Eye (tissue), 1 donor: ENCODE results near the gene PSMB11.
A peak's percentile ranks its signal among the peaks of the same experiment; 100 is the strongest.
"Not testable (repeated sequence)": the region's sequence is repeated elsewhere in the genome, so short reads cannot be mapped to it uniquely, and the experiment has no call there.

Experiments
- DNase-seq: peaks from one replicate; pipeline ENCODE4 v3.0.0-alpha.2; 2015

Gene PSMB11

DNA sequence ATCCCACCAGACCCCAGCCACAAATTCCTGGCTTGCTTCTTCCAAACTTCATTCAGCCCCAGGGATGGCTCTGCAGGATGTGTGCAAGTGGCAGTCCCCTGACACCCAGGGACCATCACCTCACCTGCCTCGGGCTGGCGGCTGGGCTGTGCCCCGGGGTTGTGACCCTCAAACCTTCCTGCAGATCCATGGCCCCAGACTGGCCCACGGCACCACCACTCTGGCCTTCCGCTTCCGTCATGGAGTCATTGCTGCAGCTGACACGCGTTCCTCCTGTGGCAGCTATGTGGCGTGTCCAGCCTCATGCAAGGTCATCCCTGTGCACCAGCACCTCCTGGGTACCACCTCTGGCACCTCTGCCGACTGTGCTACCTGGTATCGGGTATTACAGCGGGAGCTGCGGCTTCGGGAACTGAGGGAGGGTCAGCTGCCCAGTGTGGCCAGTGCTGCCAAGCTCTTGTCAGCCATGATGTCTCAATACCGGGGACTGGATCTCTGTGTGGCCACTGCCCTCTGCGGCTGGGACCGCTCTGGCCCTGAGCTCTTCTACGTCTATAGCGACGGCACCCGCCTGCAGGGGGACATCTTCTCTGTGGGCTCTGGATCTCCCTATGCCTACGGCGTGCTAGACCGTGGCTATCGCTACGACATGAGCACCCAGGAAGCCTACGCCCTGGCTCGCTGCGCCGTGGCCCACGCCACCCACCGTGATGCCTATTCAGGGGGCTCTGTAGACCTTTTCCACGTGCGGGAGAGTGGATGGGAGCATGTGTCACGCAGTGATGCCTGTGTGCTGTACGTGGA lies at the start of gene PSMB11:
Gene PSMB11 (plus strand): TSS at position 51 of the 804 bp plus-strand sequence. CDS start 14 bp downstream, at position 65.
- no peak for DNase-seq

- DNase-seq: no peak
Measured at GRCh38 chr14:22993517-22993916, 48.5 kb upstream of the PSMB11 start.

DNA sequence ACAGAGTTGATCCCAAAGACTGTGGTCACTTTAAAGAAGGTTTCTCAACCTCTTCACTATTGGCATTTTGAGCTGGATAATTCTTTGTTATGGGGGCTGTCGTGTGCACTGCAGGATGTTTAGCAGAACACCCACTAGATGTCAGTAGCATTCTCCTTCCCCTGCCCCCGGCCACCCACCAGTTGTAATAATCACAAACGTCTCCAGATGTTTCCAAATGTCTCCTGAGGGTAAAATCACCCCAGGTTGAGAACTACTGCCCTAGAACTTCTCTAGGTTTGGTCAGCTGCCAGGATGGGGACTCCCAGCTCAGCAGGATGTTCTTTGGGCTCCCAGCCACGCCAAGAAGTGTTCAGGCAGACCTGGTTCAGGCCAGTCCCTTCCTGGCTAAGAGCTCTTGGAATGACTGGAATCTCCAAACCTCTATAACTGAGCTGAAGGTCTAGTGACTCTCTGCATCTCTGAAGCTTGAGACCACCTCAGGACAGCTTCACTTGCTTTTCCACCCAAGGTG lies 47.2 kb upstream of the PSMB11 start:
- peak; percentile 74 for DNase-seq

DNA sequence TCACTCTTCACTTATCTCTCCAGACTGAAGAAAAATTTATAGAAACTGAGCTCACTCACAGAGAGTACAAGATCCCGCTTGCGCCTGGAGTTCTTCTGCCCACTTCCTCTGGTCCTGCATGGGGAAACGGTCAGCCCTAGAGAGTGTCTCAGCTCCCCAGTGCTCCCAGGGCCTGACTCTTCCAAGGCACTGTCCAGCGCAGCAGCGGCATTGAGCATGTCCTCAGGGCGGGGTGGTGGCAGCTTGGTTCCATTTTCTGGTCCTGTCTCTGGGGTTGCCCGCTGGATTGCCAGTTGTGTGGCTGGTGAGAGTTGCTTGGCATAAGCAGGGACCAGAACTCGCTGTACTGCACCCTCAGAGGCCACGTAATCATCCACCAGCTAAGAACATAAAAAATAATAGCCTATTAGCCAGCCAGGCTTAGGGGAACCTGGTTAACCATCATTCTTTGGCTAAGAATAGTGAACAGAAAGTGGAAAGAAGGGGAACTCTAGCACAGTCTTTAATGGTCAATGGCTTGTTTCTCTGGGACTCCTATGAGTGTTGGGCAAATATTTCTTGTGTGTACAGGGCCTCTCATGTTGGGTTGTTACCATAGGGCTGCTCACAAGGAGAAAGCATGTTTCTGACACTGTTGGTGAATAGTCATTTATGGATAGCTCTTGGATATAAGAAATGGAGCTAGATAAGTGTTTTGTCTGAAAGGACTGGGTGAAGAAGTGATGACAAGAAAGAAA lies 46.0 kb upstream of the PSMB11 start:
- DNase-seq: no peak

GRCh38 chr14:22996768-22997654 lies 45.0 kb upstream of the PSMB11 start:
- no peak for DNase-seq

GRCh38 chr14:22997676-22998323 lies 44.2 kb upstream of the PSMB11 start:
- DNase-seq: peak; percentile 51

DNA sequence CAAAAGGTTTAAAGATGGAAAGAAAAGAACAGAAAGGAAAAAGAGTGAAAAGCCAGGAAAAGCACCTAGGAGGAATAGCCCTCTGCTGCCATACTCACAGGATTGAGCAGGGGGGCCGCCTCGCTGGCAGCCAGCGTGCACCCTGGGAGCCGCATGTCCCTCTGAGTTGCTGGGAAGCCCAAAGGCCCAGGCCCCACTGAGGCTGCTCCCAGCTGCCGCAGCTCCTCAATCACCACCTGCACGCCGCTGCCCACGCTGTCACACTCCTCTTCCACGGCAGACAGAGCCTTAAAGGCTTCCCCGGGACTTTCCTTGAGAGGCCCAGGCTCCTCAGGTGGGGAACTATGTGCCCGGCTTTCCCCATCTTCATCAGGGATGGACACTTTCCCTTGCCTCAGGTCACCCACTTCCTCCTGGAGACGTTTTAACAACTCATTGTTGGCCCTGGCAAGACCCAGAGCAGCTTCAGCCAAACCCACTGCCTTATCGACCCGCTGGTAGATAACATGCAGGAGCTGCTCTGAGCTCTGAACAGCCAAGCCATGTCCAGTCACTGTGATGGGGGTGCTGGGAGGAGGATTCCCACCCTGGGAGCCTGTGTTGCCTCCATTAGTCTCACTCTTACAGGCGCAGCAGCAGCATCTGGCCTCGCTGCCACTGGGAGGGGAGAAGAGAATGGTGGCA lies 43.5 kb upstream of the PSMB11 start:
- no peak for DNase-seq

DNA sequence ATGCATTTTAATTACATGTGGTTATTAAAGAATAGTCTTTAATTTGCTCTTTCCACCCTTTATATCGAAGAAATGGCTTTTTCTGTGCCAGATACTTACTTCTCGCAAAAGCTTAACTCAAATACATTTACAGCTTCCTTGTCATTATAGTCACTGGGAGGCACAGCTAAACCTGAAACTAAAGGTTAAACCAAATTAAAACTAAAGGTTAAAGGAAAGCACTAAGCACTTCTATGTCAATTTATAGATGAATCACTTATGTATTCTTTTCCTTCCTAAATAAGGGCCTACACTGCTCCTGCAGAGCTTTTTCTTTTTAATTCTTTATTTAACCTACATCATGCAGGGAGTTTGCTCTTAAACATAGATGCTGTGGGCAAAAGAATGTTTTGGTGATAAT lies 41.2 kb upstream of the PSMB11 start:
- DNase-seq: no peak

- DNase-seq: no peak
Measured at GRCh38 chr14:23002592-23002991, 39.4 kb upstream of the PSMB11 start.

- DNase-seq: not testable (repeated sequence)
Measured at GRCh38 chr14:23004274-23004673, 37.7 kb upstream of the PSMB11 start.

DNA sequence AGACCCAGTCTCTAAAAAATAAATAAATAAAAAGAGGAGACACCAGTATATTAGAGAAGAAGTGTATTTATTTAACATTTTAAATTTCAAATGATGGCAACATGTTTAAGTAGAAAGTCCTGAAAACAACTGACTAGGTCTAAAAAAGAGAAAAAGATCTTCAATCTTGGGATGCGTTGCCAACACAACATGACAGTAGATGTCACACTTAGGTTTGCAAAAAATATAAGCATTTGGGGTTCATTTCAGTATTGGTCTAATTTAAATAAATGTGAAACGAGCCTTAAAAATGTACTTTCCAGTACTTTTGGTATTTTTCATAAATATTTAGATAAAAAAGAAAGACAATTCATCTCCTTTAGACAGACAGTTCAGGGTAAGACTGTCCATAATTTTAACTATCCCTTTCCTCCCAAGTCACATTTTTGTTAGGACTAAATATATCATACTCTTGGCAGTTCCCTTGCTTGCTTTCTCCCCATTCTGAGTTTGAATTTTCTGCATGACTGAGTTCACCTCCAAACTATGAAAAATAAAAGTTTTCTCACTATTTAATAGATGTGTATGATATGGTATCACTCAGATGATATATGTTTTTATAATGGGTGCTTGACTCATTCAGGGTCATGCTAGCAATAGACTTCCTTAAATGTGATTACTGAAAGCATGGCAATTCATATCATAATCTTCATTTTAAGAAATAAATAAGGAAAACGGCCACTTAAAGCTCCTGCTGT lies 36.4 kb upstream of the PSMB11 start:
- no peak for DNase-seq

DNA sequence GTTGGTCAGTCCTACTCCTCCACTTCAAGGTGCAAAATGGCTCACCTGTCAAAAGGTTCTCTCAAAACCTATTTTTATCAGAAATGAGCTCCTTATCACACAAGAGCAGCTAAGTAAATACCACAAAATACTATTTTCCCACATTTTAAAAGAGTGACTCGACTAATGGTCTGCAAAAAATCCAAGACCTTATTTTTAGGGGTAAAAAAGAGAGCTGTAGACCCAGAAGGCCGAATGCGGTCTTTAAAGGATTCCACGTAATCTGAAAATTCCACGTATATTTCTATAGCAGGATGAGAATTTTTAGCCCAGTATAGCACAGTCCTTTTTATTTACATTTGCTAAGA lies 35.9 kb upstream of the PSMB11 start:
- no peak for DNase-seq

- peak; percentile 99 for DNase-seq
Measured at GRCh38 chr14:23006544-23007419, 35.2 kb upstream of the PSMB11 start.

GRCh38 chr14:23008831-23009230 lies 33.2 kb upstream of the PSMB11 start:
- peak; percentile 18 for DNase-seq

DNA sequence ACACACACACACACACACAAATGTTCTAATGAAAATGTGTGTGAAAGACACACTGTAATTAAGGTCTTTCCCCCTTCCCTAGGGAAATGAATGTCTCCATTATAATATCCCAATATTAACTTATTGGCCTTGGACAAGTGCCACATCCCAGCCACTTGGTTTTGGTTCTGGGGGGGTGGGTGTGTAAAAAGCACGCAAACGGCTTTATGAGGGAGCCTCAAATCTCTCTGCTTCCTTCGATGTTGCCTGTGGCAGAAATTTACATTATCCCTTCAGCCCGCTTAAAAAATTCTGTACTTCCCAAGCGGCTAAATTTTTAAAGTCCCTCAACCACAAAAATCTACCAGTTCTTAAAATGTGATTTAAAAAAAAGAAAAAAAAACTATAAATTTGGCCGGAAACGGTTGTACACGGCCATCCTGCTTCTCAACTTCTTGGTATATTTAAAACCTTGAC lies 32.5 kb upstream of the PSMB11 start:
- DNase-seq: no peak

DNA sequence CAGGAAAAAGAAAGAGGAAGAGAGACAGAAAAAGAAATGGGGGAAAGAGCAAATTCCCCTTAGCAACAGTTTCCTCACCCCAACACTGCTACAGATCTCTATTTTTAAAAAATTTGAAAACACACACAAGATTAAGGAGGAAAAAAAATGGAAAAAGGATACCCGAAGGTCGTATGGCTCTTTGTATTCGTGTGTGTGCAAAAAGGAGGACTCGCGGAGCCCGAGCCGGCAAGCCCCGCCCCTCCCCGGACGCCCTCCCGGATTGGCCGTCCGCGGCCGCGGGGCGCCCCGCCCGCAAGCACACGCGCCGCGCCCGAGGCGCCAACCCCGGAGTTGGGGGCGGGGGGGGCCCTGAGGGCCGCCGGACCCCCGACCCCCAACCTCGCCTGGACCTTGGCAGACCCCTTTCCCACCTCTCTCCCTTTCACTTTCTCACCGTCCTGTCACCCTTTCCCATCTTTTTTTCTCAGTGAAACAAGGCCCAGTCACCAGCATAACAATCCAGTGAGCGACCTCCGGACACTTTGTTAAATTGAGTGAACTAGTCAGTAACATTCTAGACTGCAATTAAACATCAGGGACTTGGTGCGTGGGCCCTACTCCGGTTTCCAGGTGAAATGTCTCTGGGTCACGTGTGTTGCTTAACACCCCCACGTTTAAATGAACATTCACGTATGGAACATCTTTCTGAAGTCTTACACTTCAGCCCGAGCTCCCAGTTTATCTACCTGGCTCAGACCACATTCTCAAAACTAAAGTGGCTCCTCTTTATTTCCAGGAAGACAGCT lies 31.9 kb upstream of the PSMB11 start, which contains the start of gene C14orf93:
Gene C14orf93 (minus strand): TSS at position 205 of the 788 bp plus-strand sequence. CDS start 11,120 bp downstream, outside the sequence.
- DNase-seq: peak; percentile 88

DNA sequence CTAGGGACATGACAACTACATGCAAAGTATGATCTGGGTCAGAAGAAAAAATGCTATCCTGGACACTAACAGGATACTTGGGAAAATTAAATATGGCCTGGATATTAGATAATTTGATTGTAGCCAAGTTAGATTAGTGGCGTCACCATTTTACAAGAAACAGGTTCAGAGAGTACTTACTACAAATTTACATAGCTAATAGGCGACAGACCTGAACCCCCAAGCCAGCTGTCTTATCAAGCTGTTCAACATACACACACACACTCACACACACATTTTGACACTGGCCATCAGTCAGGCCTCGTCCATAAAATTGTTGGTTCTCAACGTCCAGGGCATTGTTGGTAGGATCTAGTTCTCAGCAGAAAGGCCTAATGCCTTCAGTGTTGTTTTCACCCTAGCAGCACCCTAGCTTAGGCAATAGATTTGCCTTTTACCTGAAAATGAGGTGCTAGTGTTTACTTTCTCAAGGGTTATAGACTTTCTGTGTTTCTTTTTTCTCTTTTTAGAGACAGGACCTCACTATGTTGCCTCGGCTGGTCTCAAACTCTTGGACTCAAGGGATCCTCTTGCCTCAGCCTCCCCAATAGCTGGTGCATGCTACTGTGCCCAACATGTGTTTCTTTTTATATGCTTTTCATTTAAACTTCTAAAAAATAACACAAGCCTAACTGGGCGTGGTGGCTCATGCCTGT lies 28.8 kb upstream of the PSMB11 start:
- DNase-seq: no peak

DNA sequence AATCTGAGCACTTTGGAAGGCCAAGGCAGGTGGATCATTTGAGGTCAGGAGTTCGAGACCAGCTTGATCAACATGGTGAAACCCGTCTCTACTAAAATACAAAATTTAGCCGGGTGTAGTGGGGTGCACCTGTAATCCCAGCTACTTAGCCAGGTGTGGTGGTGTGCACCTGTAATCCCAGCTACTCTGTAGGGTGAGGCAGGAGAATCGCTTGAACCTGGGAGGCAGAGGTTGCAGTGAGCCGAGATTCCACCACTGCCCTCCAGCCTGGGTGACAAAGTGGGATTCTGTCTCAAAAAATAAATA lies 28.3 kb upstream of the PSMB11 start:
- DNase-seq: not testable (repeated sequence)

GRCh38 chr14:23015618-23016017 lies 26.4 kb upstream of the PSMB11 start:
- no peak for DNase-seq
